Prostate gland (tissue), 2 donors: Measurements from ENCODE around the gene GLB1L. TPM values are rescaled to one million over a fixed set of nuclear protein-coding genes. Genes with fewer than 3 reads are reported as not detected.
A peak's percentile ranks its signal among the peaks of the same experiment; 100 is the strongest.

ENCODE experiments used
- DNase-seq: peaks from one replicate; pipeline ENCODE4 v3.0.0-alpha.2; 2019; ENCODE audit warnings: low spot score
- H3K27ac ChIP-seq, 2 donors: fragments of 200-600 bp; sonication (generic); 2 replicates each; pipeline ENCODE4 v1.5.1; 2017 to 2019
- H3K27me3 ChIP-seq: fragments of 200-600 bp; sonication (generic); replicated peaks from 2 replicates; pipeline ENCODE4 v1.5.1; 2019; ENCODE audit not compliant: insufficient read depth
- H3K36me3 ChIP-seq, 2 donors: fragments of 200-600 bp; sonication (generic); 1 replicate in 1 of 2; 2 replicates in 1 of 2; pipeline versions ENCODE4 v1.5.1 to v1.8.1; 2017 to 2019
- H3K4me1 ChIP-seq: fragments of 200-600 bp; sonication (generic); replicated peaks from 2 replicates; pipeline ENCODE4 v1.5.1; 2019
- H3K4me3 ChIP-seq, 2 donors: fragments of 200-600 bp; sonication (generic); 2 replicates each; pipeline ENCODE4 v1.5.1; 2017 to 2019
- H3K9me3 ChIP-seq: fragments of 200-600 bp; sonication (generic); 2 replicates; pipeline ENCODE4 v1.5.1; 2017
- CTCF ChIP-seq, 4 experiments: fragments of 200-600 bp in 2 of 4; fragments of 450-650 bp in 2 of 4; sonication (generic) in 2 of 4; IDR thresholded peaks; 1 replicate in 3 of 4; 2 replicates in 1 of 4; pipeline ENCODE4 v1.5.1; 2016 to 2019; ENCODE audit warnings: antibody characterized with exemption in 4 of 4, mild to moderate bottlenecking in 2 of 4, moderate library complexity in 2 of 4
- POLR2A ChIP-seq: fragments of 450-650 bp; IDR thresholded peaks from one replicate; pipeline ENCODE4 v1.6.1; 2016; ENCODE audit warnings: antibody characterized with exemption, mild to moderate bottlenecking
- POLR2AphosphoS5 ChIP-seq: sonication (generic); formaldehyde crosslinking; IDR thresholded peaks from one replicate; pipeline ENCODE4 v1.6.1; 2017; ENCODE audit warnings: antibody characterized with exemption
- WGBS: methylation state at CpG from one replicate; pipeline ENCODE4 v1.1.5; 2018; 5-methylcytosine and 5-hydroxymethylcytosine counted together
- intact Hi-C: fragments of 100-400 bp; cut with DNase I; formaldehyde crosslinking; loops from one replicate; pipeline ENCODE4 v1.14.2; 2022
- total RNA-seq, 2 donors: library from RNA; depleted of rRNA; stranded (reverse); fragments of >200 nt; gene quantifications; one replicate each; pipeline ENCODE4 v1.1.0, GENCODE V29; 2016

GLB1L gene
- total RNA-seq, 2 donors from 2014 or later = 23.1 to 25.0 TPM

GRCh38 chr2:219243291-219243761 lies 1.9 kb downstream of the GLB1L start:
- no peak for DNase-seq
- H3K4me3 ChIP-seq = peak overlapping the region in 1 of 2 donors; percentile 8

GRCh38 chr2:219234331-219234730 lies 10.9 kb downstream of the GLB1L start:
- no peak overlapping the region for H3K4me3 ChIP-seq
- H3K9me3 ChIP-seq = no peaks in the 10 kb centered on the region
- H3K27me3 ChIP-seq = no peaks in the 10 kb centered on the region
- peaks cover 24 to 36% of the 10 kb centered on the region in 2 donors for H3K36me3 ChIP-seq
- WGBS = 95% methylated on average over 3 of the region's 3 CpGs
- intact Hi-C loops = no loop called here
- no peak for DNase-seq
- no peak overlapping the region for H3K27ac ChIP-seq
- H3K4me1 ChIP-seq = no peaks in the 10 kb centered on the region
- TF ChIP-seq POLR2AphosphoS5 = no peak
- no peak for TF ChIP-seq POLR2A
- TF ChIP-seq CTCF (IDR thresholded peaks at IDR 0.05) = no peak

More at GRCh38 chr2:219243291-219243761, 1.9 kb downstream of the GLB1L start:
- Histone ChIP-seq H3K9me3 (no peaks in the 10 kb centered on the region), H3K36me3 (no peaks in the 10 kb centered on the region), H3K27ac (no peak overlapping the region), H3K4me1 (peaks cover 3% of the 10 kb centered on the region), H3K27me3 (no peaks in the 10 kb centered on the region)
- intact Hi-C loops = no loop called here
- TF ChIP-seq POLR2A = peak; percentile 12
- no peak for TF ChIP-seq CTCF (IDR thresholded peaks at IDR 0.05)
- no peak for TF ChIP-seq POLR2AphosphoS5
- 35% methylated on average over 28 of the region's 28 CpGs for WGBS

- WGBS = 0% methylated on average over 24 of the region's 24 CpGs
- TF ChIP-seq POLR2A (no peak), CTCF (IDR thresholded peaks at IDR 0.05) (no peak), POLR2AphosphoS5 (no peak)
- no peaks in the 10 kb centered on the region for H3K27me3 ChIP-seq
- peak; percentile 53 for DNase-seq
- intact Hi-C loops = no loop called here
- peak overlapping the region; percentile 67 to 91 for H3K4me3 ChIP-seq
- H3K9me3 ChIP-seq = no peaks in the 10 kb centered on the region
- H3K4me1 ChIP-seq = peaks cover 3% of the 10 kb centered on the region
- peak overlapping the region; percentile 95 to 96 for H3K27ac ChIP-seq
- H3K36me3 ChIP-seq = peaks cover 16 to 24% of the 10 kb centered on the region in 2 donors
Observed at GRCh38 chr2:219230059-219230540, 15.1 kb downstream of the GLB1L start.

DNA sequence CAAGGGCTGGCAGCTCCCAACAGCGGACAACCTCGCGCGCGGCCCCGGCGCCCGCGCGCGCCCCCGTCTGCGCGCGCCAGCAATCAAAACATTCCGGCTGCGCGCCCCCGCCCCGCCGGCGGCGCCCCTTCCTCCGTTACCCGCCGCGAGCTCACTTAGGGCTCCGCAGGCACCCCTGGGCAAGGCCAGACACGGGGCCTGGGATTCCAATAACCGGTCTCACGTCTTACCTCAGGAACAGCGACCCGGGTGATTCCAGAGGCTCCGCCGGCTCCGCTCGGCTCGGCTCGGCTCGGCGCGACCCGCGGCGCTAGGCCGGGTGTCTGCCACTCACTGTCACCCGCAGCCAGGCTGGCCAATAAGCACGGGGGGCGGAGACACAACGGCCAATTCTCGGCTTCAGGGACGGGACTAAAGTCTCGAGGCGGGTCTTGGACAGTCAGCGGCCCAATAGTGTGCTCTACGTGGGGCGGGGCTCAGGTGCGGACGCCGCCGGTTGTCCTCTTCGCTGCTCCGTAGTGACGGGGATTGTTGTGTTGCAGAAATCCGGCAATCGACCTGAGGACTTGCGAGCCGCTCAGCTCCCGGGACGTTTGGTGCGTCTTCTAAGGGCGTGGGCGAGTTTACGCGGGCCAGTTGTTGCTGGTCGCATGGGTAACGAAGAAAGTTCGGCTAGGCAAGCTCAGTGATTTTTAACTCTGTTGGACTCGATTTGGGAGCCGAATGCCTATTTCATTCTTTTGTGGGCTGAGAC lies 15.8 kb downstream of the GLB1L start, which contains the start of the genes ANKZF1 and ATG9A:
ANKZF1 (plus strand) TSS at position 502 of the 754 bp plus-strand sequence. CDS start 452 bp downstream, outside the sequence.
ATG9A (minus strand) TSS at position 332 of the 754 bp plus-strand sequence. CDS start 1,612 bp downstream, outside the sequence.
- Histone ChIP-seq H3K4me3 (peak within 1 kb of the TSS; percentile 67 to 91), H3K27me3 (no peaks in the 10 kb centered on the region), H3K4me1 (peaks cover 3% of the 10 kb centered on the region), H3K36me3 (peaks cover 14 to 21% of the 10 kb centered on the region in 2 donors), H3K9me3 (no peaks in the 10 kb centered on the region), H3K27ac (peak within 1 kb of the TSS; percentile 95 to 96)
- TF ChIP-seq POLR2AphosphoS5 (peak; percentile 98), POLR2A (peak; percentile 79), CTCF (IDR thresholded peaks at IDR 0.05) (peak in 2 of 4 experiments; percentile 17 to 18)
- peak; percentile 99 for DNase-seq
- intact Hi-C loops = no loop called here
- WGBS = 0% methylated on average over 18 of the region's 80 CpGs
